ENCODE data around the gene PDLIM3.
A peak's percentile ranks its signal among the peaks of the same experiment; 100 is the strongest.

PDLIM3 gene

DNA sequence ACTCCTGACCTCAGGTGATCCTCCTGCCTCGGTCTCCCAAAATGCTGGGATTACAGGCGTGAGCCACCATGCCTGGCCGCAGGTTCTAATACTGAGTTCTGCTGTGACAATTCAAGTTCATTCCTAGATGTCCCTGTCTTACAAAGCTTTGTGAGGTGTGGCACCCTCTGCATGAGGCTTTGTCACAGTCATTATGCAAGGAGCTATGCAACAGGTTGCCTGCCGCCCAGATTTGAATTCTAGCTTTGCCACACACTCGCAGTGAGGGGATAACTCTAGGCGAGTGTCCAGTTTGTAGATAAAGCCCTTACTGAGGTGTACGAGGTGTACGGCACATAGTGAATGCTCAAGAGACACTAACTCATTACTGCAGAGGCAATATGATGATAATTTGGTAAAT, 67.3 kb downstream of the PDLIM3 start:
- H3K27ac ChIP-seq = no peak overlapping the region
- TF ChIP-seq, protein P1, sequence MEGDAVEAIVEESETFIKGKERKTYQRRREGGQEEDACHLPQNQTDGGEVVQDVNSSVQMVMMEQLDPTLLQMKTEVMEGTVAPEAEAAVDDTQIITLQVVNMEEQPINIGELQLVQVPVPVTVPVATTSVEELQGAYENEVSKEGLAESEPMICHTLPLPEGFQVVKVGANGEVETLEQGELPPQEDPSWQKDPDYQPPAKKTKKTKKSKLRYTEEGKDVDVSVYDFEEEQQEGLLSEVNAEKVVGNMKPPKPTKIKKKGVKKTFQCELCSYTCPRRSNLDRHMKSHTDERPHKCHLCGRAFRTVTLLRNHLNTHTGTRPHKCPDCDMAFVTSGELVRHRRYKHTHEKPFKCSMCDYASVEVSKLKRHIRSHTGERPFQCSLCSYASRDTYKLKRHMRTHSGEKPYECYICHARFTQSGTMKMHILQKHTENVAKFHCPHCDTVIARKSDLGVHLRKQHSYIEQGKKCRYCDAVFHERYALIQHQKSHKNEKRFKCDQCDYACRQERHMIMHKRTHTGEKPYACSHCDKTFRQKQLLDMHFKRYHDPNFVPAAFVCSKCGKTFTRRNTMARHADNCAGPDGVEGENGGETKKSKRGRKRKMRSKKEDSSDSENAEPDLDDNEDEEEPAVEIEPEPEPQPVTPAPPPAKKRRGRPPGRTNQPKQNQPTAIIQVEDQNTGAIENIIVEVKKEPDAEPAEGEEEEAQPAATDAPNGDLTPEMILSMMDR (conservative IDR thresholded peaks at IDR 0.05) = no peak

DNA sequence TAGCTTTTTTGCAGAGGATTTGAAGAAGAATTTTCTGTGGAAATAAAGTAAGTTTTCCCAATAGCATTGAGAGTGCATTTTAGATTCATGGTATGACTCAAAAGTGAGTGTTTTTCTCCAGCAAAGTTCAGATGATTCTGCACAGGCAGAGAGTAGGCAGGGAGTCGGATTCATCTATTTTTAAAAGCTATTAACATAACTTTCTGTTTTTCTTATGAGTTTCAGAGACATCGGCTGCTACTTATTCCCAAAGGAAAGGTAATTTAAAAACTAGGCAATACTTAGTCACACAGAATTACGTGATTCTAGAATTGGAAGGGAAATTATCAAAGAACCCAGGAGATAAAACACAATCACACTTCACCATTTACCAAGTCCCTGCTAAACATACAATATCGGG, 68.2 kb downstream of the PDLIM3 start:
- H3K27ac ChIP-seq = no peak overlapping the region
- TF ChIP-seq, protein P1 (conservative IDR thresholded peaks at IDR 0.05) = no peak

DNA sequence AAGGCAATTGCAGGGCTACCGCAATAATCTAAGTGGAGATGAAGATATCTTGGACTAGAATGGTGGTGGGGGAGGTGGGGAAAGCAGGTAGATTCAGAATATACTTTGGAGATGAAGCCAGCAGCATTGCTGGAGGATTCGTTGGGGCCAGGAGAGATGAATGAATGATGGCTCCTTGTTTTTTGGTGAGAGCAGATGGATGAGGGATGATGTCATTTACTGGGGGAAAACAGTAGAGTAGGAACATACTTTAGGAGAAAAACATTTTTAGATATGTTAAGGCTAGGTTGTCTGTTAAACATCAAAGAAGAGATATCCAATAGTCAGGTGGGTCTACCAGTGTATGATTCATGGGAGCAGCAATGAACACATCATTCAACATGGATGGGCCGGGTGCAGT, 69.6 kb downstream of the PDLIM3 start:
- H3K27ac ChIP-seq = peak overlapping the region; percentile 20; the same call in 1 of the 2 replicates
- TF ChIP-seq, protein P1 (conservative IDR thresholded peaks at IDR 0.05) = no peak

DNA sequence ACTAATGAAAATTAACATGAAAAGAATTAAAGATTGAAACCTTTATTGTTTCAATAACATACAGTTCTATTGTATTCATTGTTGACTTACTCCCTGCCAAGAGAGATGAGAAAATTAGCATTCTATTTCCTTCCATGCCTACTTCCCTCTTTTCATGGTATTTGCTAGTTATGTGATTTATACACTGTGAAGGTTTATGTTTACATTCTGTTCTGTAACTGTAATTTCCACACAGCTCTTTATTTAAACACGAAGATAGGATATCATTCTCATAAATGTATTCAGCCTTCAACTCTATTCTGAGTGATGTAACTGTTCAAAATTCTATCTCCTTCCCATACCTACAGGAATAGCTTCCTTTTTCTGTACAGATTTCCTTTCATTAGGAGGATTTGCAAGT, 70.4 kb downstream of the PDLIM3 start:
- H3K27ac ChIP-seq = peak overlapping the region; percentile 20; the same call in 1 of the 2 replicates
- TF ChIP-seq, protein P1 (conservative IDR thresholded peaks at IDR 0.05) = no peak

DNA sequence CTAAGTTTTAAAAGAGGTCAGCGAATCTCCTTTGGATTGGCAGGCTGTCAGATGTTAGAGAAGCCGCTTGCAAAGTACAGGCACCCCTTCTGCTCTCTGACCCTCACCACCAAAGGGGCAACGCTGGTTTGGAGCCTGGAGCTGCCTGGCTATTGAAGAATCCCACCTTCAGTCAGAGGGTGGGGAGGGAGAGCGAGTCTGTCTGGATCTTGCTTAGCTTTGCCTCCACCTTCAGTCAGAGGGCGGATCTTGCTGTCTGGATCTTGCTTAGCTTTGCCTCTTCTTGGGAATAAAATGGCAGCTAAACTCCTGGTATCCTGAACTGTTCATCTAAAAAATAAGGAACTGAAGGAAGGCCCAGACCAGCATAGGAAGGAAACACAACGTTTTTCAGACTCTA, 71.1 kb downstream of the PDLIM3 start:
- TF ChIP-seq, protein P1 (conservative IDR thresholded peaks at IDR 0.05) = no peak
- H3K27ac ChIP-seq = peak overlapping the region; percentile 20; the same call in 1 of the 2 replicates

DNA sequence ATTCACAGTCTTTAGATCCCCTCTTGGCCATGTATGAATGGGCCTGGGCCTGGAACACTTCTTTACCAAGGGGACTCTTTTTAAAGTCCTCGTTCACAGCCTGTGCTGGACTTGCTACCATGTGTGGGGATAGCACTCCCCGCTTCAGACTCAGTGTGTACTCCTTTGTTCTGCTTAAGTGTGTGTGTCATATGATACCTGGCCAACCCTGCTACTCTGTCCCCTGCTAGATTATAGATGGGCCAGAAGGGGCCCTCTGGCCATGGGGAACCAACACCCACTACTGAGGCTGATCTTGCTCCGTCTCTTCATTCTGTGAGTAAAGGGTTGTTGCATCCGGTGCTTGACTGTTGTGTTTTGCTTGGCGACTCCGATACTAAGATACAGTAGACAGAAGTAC, 71.8 kb downstream of the PDLIM3 start:
- TF ChIP-seq, protein P1 (conservative IDR thresholded peaks at IDR 0.05) = no peak
- H3K27ac ChIP-seq = no peak overlapping the region

DNA sequence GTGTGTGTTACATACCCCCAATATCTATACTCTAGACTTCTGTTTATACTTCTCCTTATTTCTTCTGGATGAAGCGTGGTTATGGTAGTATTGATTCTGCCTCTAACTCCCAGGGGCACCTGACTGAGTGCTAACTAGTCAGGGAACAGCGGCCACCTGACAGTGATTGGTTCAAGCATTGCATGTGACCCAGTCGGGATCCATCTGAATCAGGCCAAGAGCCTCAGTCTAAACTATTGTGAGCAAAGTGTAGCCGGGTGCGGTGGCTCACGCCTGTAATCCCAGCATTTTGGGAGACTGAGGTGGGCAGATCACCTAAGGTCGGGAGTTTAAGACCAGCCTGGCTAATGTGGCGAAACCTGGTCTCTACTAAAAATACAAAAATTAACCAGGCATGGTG, 73.7 kb downstream of the PDLIM3 start:
- TF ChIP-seq, protein P1 (conservative IDR thresholded peaks at IDR 0.05) = no peak
- no peak overlapping the region for H3K27ac ChIP-seq
